Cerebellar cortex (tissue), 1 donor: ENCODE data around the gene SLC6A2.

Source experiments
- DNase-seq: peaks from one replicate; pipeline ENCODE4 v3.0.0-alpha.2; 2015; ENCODE audit warnings: low spot score

The SLC6A2 gene

DNA sequence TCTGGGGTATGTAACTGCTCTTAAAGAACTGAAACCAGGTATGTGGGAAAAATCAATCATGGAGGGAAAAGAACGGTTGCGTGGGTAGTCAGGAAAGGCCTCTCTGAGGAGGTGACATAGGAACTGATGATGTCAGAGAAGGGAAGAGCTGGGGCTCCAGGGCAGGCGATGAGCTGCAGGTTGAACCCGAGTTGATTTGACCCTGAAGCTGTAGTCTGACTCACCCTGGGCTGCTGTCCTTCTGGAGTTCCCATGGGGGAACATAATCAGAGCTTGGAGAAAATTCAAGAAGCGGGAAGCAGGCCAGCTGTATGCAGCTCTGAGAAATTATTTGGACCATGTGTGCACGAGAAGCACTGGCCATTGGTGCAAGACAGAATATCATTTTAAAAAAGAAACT lies 16.7 kb downstream of the SLC6A2 start:
- no peak for DNase-seq

DNA sequence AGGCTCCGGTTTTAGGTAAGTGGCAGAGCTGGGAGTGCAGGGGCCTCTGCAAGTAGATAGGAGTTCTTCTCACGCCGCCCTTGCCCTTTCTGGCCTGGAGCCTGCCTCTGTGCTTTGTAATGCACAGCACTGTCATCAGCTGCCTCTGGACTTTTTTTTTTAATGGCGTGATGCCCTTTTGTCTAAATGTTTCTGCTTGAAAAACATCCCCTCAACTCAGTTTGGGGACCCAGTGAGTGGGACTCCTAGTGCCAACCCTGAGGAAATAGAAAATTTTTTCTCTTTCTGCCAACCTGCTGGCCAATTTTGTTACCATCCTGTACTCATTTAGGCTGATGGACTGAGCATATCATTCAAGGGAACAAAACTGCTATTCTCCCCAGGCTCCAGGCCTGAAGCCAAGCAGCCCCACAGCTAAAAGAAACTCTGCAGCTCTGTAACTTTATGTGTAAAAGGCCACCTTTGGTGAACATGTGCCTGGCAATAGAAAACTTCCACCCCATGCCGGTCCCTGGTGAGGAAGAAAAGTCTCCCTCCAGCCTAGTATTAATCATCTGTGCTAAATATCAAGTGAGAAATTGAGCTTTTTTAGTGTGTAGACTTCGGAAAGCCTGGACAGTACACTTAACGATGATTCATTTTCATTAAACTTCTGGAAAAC lies 22.5 kb downstream of the SLC6A2 start:
- peak; percentile 26 for DNase-seq

- DNase-seq: no peak
Measured at GRCh38 chr16:55682086-55682485, 26.3 kb downstream of the SLC6A2 start.

DNA sequence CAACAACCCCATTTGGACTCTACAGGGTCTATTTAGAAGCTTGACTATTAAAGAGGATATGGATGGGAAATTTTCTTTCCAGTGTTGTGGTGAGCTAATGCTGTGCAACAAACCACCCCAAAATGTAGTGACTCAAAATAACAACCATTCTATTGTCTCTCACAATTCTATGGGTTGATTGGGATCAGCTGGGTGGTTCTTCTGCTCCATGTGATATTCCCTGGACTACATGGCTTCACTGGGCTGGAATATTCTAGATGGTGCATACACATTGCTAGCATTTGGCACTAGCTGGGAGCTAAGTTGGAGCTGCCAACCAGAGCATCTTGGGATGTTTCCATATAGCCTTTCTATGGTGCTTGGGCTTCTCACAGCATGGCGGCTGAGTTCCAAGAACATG lies 30.2 kb downstream of the SLC6A2 start:
- DNase-seq: no peak

- no peak for DNase-seq
Measured at GRCh38 chr16:55686671-55687070, 30.9 kb downstream of the SLC6A2 start.

- DNase-seq: no peak
Measured at GRCh38 chr16:55687802-55688201, 32.0 kb downstream of the SLC6A2 start.

- no peak for DNase-seq
Measured at GRCh38 chr16:55690841-55691240, 35.1 kb downstream of the SLC6A2 start.

DNA sequence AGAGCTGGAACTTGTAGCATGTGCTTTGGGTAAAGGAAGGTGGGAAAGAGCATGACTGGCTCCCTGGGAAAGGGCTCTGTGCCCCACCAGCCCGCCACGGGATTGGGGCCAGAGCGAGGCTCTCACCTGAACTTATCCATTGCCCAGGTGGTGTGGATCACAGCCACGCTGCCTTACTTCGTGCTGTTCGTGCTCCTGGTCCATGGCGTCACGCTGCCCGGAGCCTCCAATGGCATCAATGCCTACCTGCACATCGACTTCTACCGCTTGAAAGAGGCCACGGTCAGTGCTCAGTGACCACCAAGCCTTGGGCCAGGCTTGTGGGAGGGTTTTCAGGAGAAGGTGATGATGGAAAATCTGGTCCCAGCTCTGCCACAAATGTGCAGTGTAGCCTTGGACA lies 36.0 kb downstream of the SLC6A2 start:
- DNase-seq: no peak

DNA sequence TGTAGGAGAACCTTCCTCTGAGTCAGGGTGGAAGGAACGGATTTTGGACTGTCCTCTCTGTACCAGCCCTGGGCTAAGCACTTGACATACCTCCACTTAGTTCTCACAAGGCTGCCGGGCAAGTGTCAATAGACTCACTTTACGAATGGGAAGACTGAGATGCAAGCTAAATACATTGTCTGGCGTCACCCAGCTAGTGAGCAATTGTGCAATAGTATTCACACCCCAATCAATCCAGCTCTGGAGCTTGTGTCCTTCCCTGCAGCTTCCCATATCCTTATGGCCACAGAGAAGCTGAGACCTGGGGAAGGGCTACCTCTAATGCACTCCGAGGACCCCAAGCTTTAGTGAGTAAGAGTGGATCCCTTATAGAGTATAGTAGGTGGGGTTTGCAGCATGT lies 39.8 kb downstream of the SLC6A2 start:
- DNase-seq: no peak

GRCh38 chr16:55697867-55698266 lies 42.1 kb downstream of the SLC6A2 start:
- no peak for DNase-seq

DNA sequence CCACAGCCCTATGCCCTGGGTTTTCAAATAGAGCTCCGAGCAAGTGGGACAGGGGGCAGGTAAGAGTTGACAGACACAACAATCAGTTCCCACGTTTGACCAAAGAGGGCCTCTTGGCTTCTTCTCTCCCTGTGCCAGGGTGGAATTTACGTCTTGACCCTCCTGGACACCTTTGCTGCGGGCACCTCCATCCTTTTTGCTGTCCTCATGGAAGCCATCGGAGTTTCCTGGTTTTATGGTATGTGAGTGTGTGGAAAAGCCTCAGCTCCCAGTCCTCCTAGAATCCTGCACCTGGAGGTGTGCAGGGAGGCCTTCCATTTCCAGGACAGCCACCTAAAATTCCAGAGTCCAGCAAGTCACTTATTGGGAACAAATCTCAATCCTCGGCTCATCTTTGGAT lies 42.5 kb downstream of the SLC6A2 start:
- DNase-seq: no peak

- DNase-seq: no peak
Measured at GRCh38 chr16:55698946-55699345, 43.2 kb downstream of the SLC6A2 start.

- DNase-seq: no peak
Measured at GRCh38 chr16:55699616-55700015, 43.8 kb downstream of the SLC6A2 start.

DNA sequence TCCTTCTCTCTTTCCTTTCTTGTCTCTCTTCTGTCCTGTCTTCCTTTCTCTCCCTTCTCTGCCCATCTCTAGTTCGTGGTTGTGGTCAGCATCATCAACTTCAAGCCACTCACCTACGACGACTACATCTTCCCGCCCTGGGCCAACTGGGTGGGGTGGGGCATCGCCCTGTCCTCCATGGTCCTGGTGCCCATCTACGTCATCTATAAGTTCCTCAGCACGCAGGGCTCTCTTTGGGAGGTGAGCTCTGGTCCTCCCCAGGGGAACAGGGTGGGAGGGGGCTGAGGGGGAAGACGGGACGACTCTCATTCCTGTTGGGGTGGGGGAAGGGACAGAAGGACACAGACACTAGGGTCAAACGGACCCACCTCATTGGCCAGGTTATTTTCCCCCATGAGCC lies 44.3 kb downstream of the SLC6A2 start:
- DNase-seq: no peak

GRCh38 chr16:55700961-55701360 lies 45.2 kb downstream of the SLC6A2 start:
- no peak for DNase-seq

DNA sequence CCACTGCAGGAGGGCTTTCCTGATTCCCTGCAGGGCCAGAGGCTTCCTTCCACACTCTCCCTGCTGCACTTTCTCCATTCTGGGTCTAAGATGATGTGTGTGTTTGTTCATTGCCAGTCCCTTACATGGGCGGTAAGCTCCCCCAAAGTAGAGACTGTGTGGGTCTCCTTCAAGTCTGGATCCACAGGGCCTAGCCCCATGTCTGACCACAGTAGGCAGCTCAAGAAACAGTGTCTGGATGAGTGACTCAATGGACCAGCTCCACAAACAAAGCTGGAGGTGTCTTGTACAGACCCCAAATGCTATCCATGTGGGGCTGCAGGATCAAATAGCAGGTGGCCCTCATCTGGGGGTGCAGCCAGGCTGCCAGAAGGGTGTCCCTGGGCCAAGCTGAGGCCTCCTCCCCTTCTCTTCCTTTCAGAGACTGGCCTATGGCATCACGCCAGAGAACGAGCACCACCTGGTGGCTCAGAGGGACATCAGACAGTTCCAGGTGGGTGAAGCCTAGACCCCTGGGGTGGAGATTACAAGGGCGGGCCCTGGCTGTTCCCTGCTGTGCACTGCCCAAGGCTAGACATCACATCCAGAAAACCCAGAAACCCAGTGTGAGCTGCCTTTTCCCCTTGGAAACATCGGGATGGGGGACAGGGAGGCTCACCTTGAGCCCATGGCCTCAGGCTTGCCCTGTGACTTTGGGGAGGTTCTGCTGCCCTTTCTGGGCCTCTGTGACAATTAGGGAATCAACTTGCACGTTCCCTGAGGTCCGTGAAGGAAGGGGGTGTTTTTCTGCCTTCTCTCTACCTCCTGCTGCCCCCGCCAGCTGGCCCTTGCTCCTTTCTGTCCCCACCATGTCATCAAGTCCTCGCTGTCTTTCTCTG lies 45.9 kb downstream of the SLC6A2 start:
- DNase-seq: peak; percentile 22

GRCh38 chr16:55703003-55704001 lies 47.5 kb downstream of the SLC6A2 start:
- DNase-seq: peak; percentile 48

DNA sequence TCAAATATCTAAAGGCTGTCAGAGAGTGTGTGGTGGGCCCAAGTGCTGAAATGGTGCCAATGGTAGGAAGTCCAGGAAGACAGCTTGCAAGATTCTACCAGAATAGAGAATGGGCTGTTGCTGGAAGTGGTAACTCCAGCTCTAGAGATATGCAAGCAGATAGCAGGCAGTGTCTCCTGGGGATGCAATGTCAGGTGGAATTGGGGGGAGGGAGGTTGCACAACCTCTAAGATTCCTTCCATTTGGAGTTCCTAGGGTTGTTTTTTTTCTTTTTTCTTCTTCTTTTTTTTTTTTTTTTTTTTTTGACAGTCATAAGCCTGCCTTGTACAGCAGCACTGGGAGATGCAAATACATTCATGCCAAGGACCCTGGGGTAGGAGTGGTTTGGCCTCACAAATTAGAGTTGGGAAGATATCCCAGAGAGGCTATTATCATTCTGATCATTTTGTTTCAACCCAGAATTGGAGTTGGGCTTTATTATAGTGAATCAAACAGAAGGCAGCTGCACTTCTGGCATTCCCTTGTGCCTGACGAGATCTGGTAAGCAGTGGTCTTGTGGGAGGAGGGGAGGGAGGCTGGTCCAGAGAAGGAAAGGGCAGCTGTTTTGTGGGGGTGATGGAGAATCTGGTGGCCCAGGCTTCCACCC lies 51.1 kb downstream of the SLC6A2 start:
- DNase-seq: no peak

DNA sequence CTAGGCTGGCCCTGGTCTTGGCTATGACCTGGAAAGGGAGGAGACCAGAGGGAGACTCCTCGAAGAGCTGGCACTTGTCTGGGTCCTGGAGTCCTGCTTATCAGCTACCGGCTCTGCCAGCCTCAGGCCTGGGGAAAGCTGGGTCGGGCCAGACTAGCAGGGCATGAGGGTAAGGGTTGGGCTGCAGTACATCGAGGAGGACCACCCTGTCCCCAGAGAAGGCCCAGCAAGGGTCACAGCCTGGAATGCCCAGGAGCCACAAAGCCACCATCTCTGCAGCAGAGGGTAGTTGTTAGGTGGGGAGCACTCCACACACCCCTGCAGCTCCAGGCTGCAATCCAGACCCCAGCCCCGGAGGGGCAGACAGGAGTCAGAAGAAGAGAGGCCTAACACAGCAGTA lies 54.0 kb downstream of the SLC6A2 start:
- DNase-seq: no peak

GRCh38 chr16:55710466-55710865 lies 54.7 kb downstream of the SLC6A2 start:
- DNase-seq: no peak

GRCh38 chr16:55711959-55712876 lies 56.4 kb downstream of the SLC6A2 start:
- DNase-seq: peak; percentile 70
